Activated CD8-positive, alpha-beta memory T cell treated with anti-CD3 and anti-CD28 coated beads for 1 hour (primary cell): ENCODE data around the gene GDAP1L1.

ENCODE experiments used
- DNase-seq, 2 donors: peaks; one replicate each; pipeline ENCODE4 v3.0.0-alpha.2; 2020; ENCODE audit warnings: low read depth in 1 of 2; ENCODE audit errors: extremely low read depth in 1 of 2

GDAP1L1 gene

DNA sequence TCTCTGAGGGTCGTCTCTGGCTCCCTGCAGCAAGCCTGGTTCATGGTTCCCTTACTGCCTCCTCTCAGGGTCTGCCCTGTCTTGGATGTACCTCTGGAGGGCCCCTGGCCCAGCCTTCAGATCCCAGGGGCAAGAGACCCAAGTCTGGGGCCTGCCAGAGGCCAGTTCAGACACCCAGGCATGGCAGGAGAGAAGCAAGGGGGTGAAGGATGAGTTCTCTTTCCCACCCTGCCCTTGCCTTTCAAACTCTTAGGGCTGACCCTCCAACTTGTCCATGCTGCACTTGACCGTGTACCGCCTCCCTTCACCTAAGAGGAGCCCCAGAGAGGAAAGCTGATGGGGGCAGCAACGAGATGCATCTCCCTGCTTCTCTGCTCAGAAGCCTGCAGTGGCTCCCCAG is 4.2 kb downstream of the GDAP1L1 start:
- DNase-seq: no peak

DNA sequence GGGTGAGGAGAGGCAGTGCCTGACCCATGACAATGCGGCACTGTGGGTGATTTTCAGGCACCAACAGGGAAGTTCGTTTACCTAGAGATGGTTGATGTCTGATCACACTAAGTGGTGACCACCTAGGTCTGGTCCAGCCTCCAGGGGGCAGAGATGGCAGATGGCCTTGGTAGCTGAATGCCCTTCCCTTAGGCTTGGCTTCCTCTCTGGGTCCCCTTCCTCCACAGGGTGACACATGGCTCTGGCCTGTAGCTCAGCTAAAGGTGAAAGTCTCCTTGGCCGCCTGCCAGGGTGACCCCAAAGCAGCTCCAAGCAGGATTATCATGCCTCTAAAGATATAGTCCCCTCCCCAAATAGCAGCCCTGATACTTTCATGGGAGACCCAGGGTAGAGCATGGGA is 6.4 kb downstream of the GDAP1L1 start:
- DNase-seq: no peak

DNA sequence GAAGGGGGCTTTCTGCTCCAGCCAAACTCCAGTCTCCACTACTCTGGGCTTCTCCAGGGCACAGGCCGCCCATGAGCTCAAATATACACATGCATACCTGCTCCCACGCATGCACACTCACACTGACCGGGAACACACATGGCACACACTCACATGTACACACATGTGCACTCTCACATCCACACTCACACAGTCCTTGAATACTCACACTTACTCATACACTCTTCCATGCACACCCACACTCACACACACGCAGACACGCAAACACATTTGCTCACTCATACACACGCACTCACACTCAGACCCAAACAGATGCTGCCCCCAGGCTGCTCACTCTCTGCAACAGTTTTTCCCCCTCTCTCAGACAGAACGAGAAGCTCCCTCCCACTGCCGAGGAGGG is 7.0 kb downstream of the GDAP1L1 start:
- no peak for DNase-seq

DNA sequence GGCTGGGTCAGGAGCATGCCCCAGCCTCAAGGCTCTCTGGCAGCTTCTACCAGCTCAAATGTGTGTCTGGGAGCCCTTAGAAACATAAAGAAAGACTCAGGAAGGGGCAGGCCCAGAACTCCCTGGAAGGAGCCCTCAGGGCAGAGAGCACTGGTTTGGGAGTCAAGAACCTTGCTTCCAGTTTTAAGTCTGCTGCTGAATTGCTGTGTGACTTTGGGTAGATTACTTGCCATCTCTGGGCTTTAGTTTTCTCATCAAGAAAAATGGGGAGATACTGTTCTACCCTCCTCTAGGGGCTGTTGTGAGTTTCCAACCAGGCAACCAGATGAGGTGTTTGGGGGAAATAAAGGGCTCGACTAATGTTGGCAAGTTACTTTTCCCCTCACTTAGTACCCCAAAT is 8.8 kb downstream of the GDAP1L1 start:
- DNase-seq: no peak

DNA sequence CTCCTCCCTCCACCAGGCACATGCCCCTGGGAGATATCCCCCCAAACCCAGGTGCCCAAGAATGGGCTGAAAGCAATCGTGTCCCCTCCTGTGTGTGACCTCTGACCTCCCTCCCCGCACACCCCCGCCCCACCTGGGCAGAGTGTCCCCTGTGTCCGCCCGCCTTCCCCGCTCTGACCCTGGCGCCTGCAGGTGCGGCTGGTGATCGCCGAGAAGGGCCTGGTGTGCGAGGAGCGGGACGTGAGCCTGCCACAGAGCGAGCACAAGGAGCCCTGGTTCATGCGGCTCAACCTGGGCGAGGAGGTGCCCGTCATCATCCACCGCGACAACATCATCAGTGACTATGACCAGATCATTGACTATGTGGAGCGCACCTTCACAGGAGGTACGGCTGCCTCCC is 9.9 kb downstream of the GDAP1L1 start:
- no peak for DNase-seq

DNA sequence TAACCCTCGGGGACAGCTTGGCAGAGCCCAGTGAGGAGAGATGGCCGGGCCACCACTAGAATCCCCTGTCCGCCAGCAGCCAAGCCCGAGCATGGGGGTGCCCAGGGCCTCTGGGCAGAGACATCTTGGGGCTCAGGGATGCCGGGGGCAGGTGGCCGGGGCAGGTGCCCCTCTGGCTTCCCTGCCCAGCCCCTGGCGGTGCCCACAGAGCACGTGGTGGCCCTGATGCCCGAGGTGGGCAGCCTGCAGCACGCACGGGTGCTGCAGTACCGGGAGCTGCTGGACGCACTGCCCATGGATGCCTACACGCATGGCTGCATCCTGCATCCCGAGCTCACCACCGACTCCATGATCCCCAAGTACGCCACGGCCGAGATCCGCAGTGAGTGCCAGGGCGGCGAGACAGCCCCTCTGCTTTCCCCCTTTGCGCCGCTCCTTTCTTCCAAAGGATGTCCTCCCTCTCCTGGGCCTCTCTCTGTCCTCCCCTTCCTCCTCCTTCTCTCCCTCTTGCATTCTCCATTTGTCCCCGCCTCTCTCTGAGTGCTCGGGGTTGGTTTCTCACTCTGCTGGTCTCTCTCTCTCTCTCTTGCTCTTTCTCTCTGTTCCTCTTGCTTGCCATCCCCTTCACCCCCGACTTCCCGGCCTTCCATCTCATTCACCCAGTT is 11.2 kb downstream of the GDAP1L1 start:
- DNase-seq: no peak

DNA sequence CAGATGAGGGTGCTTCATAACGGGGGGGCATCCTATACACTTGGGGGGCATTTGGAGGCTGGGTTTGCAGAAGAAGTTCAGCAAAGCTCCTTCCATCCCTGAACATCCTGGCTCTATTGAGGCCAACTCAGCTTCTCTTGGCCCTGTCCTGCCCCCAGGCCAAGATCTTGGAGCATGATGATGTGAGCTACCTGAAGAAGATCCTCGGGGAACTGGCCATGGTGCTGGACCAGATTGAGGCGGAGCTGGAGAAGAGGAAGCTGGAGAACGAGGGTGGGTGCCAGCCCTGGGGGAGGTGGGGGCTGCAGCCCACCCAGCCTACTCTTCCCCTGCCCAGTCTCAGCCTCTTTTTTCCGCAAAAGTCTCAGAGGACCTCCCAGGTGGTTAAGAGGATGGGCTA is 17.2 kb downstream of the GDAP1L1 start:
- no peak for DNase-seq

DNA sequence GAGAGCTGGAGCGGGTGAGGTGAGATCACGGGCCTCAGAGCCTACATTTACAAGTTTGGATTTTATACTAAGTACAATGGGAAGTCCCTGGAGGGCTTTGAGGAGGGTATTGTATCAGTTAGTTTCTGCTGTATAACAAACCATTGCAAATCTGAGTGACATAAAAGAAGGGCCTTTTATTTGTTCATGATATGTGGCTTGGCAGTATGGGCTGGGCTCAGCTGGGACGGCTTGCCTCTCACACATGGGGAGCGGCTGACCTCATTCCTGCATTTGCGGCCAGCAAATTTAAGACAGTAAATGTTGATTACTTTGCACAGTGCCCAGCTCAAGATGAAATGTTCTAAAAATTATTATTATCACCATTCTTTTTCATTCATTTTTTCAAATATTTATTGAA is 21.7 kb downstream of the GDAP1L1 start:
- DNase-seq: no peak

DNA sequence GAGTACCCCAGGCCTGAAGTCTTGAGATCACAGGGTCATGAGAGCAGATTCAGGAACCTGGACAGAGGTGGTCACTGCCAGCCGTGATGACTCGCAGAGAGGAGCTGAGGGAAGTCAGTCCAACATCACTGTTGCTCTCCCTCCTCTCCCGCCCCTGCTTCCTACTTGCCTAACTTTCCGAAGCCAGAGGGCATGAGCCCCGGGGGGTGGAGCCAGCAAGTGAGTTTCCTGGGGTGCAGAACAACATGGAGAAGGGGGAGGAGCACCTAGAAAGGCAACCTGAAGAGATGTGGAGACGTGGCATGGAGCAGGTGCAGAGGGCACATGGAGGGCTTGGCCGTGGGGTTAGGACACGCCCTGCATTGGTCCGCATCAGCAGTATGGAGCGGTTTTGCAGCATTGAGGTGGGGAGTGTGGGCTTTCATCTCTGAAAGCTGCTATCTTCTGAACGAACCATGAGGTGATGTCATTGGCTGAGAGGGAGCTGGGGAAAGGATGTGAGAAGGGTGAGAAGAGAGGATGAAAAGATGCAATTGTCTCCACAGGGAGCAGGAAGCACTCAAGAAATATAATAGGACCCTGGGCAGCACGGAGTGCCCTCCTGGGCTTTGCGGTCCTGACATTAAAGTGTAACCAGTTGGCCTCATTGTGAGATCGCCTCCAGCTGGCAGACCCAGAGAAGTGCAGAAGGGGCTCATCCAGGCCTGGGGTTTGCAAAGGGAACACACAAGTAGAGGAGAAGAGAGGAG is 25.0 kb downstream of the GDAP1L1 start:
- DNase-seq: no peak

DNA sequence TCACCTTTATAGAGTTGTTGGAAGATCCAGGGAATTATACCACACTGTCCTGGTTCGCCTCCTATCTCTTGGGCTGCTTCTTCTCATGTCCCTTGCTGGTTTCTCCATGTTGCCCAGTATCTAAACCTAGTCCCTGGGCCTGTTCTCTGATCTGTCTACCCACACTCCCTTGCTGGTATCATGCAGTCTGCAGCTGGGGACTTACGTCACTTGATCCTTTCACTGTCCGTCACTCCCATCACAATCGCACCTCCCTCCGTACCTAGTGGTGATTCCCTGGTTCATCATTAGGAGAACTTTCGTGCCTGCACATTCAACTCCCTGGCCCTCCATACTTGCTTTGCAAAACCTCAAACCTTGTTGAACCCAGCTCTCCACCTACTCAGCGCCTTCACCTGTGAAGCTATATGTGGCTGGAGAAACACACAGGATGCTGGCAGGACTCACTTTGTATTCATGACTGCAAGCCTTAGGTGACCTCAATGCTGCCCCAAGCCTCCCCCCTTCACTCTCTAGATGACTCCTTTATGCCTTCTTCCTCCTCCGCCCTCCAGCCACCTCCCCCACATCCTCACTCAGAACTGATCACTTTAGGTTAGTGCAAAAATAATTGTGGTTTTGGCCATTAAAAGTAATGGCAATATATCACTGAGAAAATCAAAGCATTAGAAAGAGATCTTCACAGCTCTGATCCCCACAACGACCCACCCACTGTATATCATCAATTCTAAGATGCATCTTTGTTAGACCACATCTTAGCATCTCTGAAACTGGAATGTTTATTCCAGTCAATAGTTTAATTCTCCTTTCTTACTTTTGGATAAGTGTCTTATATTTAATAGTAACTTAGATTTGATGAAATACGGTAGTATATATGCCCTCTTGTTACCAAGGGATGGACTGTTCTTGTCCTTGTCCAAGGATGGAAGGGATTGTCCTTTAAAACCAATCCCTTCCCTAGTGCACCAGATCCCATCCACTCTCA is 26.4 kb downstream of the GDAP1L1 start:
- no peak for DNase-seq

DNA sequence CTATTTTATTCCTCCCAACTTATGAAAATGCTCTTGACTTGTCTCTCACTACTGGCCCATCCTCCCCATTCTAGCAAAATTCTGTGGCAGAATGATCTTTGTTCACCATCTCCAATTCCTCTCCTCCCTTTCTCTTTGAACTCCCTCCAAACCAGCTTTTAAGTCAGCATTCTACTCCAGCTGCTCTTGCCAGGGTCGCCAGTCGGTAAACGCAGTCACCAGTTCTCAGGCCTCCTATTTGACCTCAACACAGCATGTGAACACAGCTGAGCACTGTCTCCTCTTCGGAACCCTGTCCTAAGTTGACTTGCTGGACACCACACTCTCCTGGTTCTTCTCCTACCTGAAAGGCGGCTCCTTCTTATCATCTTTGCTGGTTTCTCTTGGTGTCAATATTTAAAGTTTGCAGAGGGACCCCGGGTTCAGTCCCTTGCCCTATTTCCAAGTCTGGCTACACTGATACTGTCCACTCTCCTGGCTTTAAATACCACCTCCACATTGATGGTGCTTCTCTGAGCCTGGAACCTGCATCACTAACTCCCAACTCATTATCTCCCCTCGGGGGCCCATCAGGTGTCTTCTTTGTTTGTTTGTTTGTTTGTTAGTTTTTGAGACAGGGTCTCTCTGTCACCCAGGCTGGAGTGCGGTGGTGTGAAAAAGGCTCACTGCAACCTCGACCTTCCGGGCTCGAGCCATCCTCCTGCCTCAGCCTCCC is 27.4 kb downstream of the GDAP1L1 start:
- no peak for DNase-seq

DNA sequence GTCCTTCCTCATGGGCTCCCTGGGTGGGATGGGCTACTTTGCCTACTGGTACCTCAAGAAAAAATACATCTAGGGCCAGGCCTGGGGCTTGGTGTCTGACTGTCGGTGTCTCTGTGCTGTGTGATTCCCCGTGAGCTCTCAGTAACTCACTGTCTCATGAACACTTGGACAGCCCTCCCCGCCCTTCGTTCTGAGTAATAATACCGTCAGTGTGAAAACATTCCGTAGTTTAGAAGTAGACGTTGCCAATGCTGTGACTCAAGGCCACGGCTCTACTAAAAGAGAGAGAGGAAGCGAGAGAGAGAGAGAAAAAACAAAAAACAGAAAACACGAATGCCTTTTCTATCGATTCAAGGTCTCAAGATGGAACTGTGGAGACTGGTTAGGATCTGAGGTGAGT is 32.1 kb downstream of the GDAP1L1 start:
- DNase-seq: no peak

DNA sequence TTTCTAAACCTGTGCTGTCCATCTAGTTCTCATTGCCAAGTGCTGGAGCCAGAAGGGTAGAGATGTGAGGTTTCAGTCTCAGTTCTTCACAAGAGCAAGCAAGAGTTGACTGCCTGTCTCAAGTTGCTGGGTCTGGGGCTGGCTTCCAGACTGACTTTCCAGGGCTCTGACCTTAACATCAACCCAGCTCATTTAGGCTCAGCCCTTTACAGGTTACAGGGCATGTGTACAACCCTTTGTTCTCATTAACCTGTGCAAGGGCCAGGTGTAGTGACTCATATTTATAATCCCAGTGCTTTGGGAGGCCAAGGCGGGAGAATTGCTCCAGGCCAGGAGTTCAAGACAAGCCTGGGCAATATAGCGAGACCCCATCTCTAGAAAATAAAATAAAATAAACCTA is 33.3 kb downstream of the GDAP1L1 start:
- DNase-seq: no peak

DNA sequence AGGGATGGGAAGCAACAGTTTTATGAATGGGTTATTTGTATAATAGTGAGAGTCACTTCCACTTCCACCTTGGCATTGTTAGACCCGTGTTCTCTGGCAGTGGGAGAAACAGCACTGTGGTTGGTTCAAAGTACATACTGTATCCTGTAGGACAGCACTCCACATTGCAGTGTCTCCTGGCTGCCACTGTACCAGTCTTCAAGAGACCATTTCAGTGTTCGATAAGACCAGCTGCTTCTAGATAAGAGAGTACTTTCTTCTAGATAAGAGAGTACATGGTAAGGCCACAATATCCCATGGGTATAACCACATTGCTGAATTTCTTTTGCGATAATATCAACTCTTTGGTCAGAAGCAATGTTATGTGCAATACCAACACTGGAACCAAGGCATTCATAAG is 35.1 kb downstream of the GDAP1L1 start:
- DNase-seq: no peak

DNA sequence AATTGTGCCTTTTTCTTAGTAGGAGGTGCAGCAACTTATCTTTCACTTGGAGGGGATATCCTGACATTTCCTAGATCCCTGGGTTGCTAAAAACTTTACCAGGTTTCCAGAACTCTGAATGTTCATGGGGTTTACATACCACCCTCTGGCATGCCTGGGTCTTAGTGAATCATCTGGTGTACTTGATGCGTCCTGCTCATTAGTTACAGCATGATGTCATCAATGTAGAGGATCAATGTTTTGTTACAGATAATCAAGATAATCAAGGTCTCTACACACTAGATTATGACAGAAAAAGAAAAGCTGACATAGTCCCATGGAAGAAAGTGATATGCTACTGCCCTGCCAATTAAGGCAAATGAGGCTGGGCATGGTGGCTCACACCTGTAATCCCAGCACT is 36.9 kb downstream of the GDAP1L1 start:
- DNase-seq: no peak

DNA sequence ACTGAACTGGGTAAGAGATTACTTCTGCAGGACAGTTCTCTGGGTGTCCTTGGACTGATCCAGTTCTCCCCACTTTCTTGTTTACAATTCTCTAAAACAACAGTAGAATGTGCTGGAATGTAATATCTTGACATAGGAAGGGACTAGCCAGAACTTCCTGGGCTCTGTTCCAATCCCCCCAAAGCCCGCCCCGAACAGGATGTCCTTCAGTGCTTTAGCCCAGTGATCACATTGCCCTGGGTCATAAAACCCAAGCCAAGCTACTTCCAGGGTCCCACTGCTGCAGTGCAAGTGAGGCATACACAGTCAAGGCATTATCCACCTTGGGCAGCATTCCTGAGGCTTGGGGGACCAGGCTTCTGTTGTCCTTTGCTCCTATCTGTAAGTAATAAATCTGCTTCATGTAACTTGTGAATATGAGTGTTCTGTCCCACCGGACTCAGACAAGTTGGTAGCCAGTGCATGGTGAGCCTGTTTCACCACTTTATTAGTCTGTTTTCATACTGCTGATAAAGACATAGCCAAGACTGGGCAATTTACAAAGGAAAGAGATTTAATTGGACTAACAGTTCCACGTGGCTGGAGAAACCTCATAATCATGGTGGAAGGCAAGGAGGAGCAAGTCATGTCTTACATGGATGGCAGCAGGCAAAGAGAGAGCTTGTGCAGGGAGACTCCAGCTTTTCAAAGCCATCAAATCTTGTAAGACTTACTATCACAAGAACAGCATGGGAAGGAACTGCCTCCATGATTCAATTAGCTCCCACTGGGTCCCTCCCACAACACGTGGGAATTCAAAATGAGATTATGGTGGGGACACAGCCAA is 40.4 kb downstream of the GDAP1L1 start:
- DNase-seq: no peak

DNA sequence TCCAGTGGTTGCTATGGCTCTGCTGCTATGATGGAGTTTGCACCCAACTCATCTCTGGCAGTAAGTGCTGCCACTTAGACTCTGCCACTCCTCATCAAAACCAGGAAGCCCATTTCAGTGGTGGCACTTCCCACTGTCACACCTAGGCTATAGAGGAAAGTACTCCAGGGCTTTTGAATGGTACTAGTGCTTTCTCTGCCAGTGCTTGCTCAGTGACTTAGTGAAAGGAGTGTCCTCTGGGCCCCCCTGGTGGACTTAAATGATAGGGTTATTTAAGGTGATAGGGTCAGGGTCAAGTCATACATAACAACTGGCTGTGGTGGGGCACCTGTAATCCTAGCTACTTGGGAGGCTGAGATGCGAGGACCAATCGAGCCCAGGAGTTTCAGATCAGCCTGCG is 41.1 kb downstream of the GDAP1L1 start:
- DNase-seq: no peak

DNA sequence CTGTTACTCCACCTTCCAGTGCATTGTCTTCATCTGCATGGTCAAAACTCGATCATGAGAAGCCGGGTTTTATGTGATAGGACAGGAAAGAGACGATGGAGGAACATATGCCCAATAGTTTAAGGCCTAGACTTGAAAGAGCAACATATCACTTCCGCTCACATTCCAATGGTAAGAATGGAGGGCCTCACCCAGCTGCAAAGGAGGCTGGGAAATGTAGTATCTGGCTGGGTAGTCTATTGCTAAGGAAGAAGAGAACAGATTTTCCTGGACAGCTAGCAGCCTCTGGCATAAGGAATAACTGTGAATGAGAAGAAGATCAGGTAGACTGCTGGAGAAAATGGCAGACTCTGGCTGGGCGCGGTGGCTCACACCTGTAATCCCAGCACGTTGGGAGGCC is 44.6 kb downstream of the GDAP1L1 start:
- DNase-seq: no peak

DNA sequence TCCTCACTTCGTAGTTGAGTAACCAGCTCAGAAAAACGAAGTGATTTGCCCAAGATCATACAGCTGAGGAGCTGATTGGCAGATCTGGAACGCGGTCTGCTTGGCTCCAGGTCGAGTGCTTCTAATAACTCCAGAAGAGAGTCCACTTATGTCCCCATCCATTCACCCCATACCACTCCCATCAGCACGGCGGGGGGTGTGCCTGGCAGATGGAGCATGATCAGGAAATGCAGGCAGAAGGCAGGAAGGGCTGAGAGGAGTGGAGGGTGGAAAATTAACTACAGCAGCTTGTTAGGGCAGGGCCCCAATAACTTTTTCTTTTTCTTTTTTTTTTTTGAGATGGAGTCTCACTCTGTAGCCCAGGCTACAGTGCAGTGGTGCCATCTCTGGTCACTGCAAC is 48.9 kb downstream of the GDAP1L1 start:
- no peak for DNase-seq

DNA sequence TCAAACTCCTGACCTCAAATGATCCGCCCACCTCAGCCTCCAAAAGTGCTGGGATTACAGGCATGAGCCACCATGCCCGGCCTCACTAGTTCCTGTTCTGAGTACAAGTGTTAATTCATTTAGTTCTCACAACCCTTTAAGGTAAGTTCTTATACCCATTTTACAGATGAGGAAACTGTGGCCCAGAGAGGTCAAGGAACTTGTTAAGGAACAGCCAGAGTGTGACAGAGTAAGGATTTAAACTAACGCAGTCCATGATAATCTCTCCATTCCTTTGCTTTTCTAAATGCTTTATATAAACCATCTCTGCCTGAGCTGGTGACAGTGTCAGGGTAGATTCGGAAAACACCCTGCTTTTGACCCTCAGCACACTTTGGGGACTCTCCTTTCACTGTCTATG is 50.6 kb downstream of the GDAP1L1 start:
- no peak for DNase-seq
